Measurements from ENCODE around the gene WDSUB1.

DNA sequence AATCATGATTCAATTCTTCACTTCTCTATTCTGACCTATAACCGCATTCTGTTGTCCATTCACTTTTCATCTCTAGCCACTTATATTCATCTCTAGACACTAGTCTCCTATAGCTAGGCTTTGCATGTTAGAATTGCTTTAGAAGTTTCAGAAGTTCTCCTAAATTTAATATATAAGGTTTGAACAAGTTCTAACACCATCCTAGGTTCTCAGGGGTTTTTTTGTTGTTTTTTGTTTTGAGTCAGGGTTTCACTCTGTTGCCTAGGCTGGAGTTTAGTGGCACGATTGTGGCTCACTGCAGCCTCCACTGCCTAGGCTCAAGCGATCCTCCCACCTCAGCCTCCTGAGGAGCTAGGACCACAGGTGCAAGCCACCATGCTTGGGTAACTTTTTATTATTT lies 19.9 kb downstream of the WDSUB1 start:
- TF ChIP-seq, protein P1, sequence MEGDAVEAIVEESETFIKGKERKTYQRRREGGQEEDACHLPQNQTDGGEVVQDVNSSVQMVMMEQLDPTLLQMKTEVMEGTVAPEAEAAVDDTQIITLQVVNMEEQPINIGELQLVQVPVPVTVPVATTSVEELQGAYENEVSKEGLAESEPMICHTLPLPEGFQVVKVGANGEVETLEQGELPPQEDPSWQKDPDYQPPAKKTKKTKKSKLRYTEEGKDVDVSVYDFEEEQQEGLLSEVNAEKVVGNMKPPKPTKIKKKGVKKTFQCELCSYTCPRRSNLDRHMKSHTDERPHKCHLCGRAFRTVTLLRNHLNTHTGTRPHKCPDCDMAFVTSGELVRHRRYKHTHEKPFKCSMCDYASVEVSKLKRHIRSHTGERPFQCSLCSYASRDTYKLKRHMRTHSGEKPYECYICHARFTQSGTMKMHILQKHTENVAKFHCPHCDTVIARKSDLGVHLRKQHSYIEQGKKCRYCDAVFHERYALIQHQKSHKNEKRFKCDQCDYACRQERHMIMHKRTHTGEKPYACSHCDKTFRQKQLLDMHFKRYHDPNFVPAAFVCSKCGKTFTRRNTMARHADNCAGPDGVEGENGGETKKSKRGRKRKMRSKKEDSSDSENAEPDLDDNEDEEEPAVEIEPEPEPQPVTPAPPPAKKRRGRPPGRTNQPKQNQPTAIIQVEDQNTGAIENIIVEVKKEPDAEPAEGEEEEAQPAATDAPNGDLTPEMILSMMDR (IDR thresholded peaks at IDR 0.05) = no peak
- no peak for TF ChIP-seq EP300 (IDR thresholded peaks at IDR 0.05)
- no peak for TF ChIP-seq POLR2A (IDR thresholded peaks at IDR 0.05)
